HG03439 (cell line): ENCODE measurements around the gene TRIML2.
"Not testable (repeated sequence)": the region's sequence is repeated elsewhere in the genome, so short reads cannot be mapped to it uniquely, and the experiment has no call there.

Experiments used
- ATAC-seq: cut with Tn5 transposase; IDR thresholded peaks from one replicate; pipeline ENCODE4 v1.9.1; 2021; ENCODE audit warnings: mild to moderate bottlenecking, moderate library complexity; ENCODE audit not compliant: unreplicated experiment

The TRIML2 gene

DNA sequence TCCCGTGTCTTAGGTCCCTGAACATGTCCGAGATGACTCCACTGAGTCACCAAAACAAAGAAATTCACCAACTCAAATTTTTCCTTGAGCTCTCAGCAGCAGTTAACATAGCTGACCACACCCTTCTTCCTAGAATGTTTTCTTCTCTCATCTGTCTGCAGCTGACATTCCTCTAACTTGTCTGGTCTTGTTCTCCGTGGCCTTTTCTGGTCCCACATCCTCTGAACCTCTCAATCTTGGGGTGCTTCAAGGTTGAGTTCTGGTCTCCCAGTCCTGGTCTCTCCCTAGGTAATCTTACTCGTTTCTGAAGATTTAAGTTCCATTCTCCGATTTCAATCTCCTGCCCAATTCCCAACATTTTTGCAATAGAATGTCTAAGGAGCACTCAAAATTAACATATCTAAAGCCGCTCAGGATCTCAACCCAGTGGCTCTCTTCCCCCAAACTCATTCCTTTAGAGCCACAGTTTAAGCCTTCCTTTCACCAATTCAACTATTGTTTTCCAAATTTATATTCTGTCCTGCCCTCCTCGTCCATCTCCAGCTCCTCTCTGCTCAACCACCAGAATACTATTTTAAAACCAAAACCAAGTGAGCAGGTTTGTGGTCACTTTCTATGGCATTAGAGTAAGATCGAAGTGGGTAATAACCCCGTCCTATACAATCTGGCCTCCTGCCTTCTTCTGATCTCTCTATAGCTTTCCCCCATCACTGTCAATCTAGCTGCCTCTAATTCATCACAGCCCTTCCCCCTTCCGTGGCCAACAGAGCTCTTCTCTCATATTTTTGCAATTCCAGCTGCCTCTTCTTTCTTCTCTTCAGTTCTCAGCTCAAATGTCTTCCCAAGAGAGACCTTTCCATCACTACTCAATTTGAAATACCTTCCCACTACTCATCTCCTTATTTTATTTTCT, 1.2 kb downstream of the TRIML2 start:
- no peak for ATAC-seq

DNA sequence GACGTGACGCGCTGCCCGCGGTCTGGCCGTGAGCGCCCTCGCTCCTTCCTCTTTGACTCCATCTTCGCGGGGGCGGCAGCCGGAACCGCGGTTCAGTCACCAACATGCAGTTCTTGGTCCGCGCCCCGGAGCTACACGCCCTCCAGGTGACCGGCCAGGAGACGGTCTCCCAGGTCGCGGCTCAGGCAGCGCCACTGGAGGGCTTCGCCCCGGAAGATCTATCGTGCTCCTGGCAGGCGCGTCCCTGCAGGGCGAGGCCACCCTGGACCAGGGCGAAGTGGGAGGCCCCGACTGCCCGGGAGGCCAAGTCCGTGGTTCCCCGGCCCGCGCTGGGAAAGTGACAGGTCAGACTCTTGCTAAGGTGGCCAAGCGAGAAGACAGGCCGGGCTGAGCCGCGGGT, 2.9 kb downstream of the TRIML2 start:
- no peak for ATAC-seq

DNA sequence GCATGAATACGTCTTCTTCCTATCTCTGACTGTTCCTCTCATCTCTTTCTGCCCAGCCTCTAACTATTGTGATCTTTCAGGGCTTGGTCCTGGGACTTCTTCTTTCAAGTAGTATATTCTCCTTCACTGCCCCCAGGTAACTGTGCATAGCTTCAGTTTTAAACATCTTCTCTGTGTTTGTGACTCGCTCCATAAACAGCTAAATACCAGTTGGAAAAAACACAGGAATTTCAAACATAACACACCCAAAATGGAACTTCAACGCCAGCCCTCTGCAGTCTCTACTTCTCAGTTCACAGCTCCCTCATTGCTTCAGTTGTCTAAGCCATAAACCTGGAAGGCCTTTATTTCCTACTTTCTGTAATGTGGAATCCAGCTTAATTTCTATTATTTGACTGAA, 16.6 kb downstream of the TRIML2 start:
- no peak for ATAC-seq

DNA sequence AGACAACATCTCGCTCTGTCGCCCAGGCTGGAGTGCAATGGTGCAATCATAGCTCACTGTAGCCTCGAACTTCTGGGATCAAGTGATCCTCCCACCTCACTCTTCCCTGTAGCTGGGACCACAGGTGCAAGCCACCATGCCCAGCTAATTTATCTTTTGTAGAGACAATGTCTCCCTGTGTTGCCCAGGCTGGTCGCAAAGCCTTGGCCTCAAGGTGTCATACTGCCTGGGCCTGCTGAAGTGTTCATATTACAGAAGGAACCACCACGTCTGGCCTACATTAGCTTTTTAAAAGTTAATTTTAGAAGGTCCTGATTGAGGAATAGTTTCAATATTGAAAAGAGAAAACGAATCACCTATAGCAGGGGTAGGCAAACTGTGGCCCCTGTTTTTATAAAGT, 22.5 kb downstream of the TRIML2 start:
- ATAC-seq = no peak

DNA sequence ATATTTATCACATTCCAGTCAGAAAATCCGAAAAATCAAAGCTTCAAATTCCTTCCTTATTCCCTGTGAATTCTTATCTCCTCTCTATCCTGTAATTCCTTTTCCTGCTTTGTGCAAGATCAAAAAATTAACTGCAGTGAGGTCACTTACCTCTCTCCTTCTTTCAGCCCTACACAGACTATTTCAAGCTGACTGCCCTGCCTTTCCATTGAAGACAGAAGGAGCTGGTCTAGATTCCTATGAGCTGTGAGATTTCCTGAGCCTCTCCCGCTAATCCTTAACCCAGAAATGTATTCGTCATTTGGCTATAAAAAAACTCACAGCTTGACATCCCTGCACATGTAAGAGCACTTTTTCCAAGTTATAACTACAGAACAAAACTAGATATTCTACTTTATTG, 26.6 kb downstream of the TRIML2 start:
- ATAC-seq = no peak

DNA sequence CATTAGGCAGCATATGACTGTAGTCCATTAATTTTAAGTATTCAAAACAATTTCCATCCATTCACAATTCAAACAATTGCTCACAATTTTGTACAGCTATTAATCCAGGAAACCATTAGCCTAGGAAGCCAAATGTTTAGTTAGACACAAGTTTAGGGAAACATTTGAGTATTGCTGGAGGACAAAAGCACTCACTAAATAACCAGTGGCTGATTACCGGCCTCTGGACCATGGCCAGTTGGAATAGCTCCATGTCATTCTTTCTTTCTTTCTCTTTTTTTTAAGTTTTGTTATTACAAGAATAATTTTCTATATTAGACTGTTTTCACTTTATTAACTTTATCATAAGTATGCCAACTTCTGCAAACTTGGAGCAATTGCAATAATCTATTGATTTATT, 31.3 kb downstream of the TRIML2 start:
- ATAC-seq = no peak

DNA sequence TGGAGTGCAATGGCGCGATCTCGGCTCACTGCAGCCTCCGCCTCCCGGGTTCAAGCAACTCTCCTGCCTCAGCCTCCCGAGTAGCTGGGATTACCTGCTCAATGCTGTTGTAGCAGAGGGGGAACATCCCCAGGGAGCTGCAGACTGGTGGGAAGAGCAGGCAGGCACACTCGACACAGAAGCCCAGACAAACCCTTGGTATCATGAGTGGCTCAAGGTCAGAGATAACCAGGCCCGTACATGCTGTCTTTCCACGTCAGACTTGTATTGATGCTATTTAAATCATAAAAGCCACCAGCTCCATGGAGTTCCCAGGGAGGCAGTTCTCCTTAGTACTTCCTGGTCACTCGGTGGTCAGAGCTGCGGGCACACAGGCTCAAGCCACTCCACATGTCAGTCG, 33.2 kb downstream of the TRIML2 start:
- ATAC-seq = no peak

DNA sequence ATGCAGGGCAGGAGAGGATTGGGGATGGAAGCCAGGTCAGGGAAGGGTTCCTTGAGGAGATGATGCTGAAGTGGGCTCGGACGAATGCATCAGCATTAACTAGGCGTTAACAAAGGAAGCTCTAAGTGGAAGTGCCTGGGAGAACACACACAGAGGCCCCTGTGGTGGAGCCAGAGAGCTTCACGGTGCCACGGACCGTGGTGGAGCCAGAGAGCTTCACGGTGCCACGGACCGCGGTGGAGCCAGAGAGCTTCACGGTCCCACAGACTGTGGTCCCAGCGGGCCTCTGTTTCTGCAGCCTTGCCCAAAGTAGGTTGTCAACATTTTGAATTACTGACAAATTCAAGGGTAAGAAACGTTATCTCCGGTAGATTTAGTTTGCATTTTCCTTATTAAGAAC, 48.3 kb downstream of the TRIML2 start:
- ATAC-seq = no peak

DNA sequence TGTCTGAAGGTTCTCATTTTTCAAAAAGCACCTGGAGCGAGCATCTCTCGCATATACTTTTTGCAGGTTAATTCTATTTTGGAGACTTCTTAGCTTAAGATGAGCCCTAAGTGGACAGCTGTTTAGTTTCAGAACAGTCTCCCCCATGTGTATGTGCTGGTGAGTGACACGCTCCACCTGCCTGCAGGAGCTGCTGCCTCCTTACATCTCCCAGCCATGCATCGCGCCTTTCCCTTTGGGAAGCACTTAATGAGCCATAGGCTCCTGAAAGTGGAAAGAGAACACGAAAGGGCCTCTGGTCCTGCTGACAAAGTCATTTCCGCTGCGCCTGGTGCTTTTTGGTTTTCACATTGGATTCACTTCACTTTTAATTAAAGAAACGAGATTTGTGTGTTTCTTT, 56.1 kb downstream of the TRIML2 start:
- ATAC-seq = no peak

DNA sequence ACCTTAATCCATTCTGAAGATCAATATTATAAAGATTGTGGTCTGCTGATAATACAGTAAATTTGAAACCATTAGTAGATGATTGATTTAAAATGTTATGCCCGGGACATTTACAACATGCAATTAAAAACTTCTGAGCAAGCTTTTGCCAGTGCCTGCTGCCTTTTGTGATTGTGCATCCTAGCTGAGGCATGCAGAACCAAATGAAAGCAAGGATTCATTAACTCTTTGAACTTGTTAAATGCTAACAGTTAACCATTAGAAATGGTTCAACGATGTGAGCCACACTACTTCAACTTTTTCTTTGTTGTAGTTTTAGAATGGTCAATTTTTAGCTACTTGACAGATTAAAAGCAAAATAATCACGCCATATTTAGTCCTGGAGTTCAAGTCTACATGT, 62.7 kb downstream of the TRIML2 start:
- no peak for ATAC-seq

DNA sequence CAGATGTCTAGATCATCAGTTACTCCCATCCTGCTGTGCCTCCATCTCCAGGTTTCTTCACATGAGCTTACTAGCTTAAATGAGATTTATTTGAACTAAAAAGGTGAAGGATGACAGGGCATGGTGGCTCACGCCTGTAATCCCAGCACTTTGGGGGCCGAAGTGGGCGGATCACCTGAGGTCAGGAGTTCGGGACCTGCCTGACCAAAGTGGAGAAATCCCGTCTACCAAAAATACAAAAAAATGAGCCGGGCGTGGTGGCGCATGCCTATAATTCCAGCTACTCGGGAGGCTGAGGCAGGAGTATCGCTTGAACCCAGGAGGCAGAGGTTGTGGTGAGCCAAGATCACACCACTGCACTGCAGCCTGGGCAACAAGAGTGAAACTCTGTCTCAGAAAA, 63.9 kb downstream of the TRIML2 start:
- not testable (repeated sequence) for ATAC-seq

DNA sequence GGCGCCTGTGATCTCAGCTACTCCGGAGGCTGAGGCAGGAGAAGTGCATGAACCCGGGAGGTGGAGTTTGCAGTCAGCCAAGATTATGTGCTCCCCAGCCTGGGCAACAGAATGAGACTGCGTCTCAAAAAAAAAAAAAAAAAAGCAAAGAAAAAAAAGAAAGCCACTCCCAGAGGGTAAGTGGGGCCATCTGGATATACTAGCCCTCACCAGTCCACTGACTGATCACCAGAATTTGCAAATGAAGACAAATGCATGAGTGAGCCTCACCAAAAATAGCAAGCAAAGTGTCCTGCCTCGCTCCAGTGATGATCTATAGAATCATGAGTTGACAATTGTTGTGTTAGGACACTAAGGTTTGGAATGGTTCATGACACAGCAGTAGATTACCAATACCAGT, 66.2 kb downstream of the TRIML2 start:
- no peak for ATAC-seq

DNA sequence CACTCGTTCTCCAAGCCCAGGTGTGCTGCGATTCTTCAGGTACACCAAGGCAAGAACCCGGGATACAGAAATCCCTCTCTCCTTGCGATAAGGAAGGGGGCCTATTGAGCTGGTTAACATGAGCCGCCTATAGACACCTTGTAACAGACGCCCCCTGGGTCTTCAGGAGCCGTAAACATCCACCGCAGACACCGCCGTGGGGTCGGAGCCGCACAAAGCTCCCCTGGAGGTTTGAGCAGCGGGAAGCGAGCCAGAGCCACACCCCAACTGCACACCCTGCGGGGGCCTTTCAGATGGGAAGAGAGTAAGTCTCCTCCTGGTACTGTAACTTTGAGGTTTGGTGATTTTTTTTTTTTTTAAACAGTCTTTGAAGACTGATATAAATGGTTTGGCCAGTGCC, 67.2 kb downstream of the TRIML2 start:
- no peak for ATAC-seq

DNA sequence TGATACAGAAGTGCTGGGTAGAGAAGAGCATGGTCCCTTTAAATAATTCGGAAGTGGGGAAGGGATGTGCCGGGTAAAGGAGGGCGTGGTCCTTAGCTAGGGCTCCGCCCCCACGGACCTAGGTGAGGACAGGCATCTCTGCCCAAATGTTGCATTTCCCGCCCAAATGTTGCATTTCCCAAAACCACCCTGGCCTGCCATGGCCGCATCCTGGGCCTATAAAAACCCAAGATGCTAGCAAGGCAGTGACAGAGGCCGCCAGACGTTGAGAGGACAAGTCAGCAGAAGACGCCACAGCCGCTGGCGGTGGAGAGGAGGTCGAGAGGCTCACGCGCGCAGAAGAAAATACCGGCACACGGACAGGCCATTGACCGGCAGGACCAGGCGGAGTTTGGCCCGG, 67.7 kb downstream of the TRIML2 start:
- ATAC-seq = no peak
